GM23248 (cell line): ENCODE data around the gene IQCF5. TPM values are rescaled to one million over a fixed set of nuclear protein-coding genes. Genes with fewer than 3 reads are reported as not detected.
"Not testable (repeated sequence)": the region's sequence is repeated elsewhere in the genome, so short reads cannot be mapped to it uniquely, and the experiment has no call there.

Experiments
- DNase-seq: peaks from one replicate; pipeline ENCODE4 v3.0.0-alpha.2; 2015
- H2AFZ ChIP-seq: fragments of 200-600 bp; sonication (generic); 2 replicates; pipeline ENCODE4 v1.6.1; 2016; ENCODE audit warnings: antibody characterized with exemption
- H3F3A ChIP-seq: fragments of 200-600 bp; sonication (generic); 2 replicates; pipeline ENCODE4 v1.6.1; 2016; ENCODE audit warnings: mild to moderate bottlenecking, antibody characterized with exemption, mixed run types; ENCODE audit not compliant: insufficient read depth
- H3K27ac ChIP-seq: fragments of 200-600 bp; sonication (generic); 2 replicates; pipeline ENCODE4 v1.5.1; 2016; ENCODE audit warnings: mild to moderate bottlenecking
- H3K27me3 ChIP-seq: fragments of 200-600 bp; sonication (generic); replicated peaks from 2 replicates; pipeline ENCODE4 v1.6.1; 2016; ENCODE audit warnings: mild to moderate bottlenecking; ENCODE audit not compliant: insufficient read depth
- H3K36me3 ChIP-seq: fragments of 200-600 bp; sonication (generic); 2 replicates; pipeline ENCODE4 v1.6.1; 2016; ENCODE audit warnings: low read depth, mild to moderate bottlenecking
- H3K4me1 ChIP-seq: fragments of 200-600 bp; sonication (generic); 2 replicates; pipeline ENCODE4 v1.6.1; 2016; ENCODE audit warnings: mild to moderate bottlenecking; ENCODE audit not compliant: insufficient read depth
- H3K4me2 ChIP-seq: fragments of 200-600 bp; sonication (generic); one replicate; pipeline ENCODE4 v1.6.1; 2016; ENCODE audit warnings: mild to moderate bottlenecking; ENCODE audit not compliant: unreplicated experiment
- H3K4me3 ChIP-seq: fragments of 200-600 bp; sonication (generic); 2 replicates; pipeline ENCODE4 v1.5.1; 2016; ENCODE audit warnings: mild to moderate bottlenecking
- H3K79me2 ChIP-seq: fragments of 200-600 bp; sonication (generic); 2 replicates; pipeline ENCODE4 v1.6.1; 2016; ENCODE audit warnings: mild to moderate bottlenecking; ENCODE audit not compliant: insufficient read depth
- H3K9ac ChIP-seq: fragments of 200-600 bp; sonication (generic); 2 replicates; pipeline ENCODE4 v1.6.1; 2016; ENCODE audit warnings: mild to moderate bottlenecking
- H3K9me2 ChIP-seq: fragments of 200-600 bp; sonication (generic); 2 replicates; pipeline ENCODE4 v1.6.1; 2016; ENCODE audit warnings: mixed run types, mild to moderate bottlenecking, moderate library complexity; ENCODE audit not compliant: insufficient read depth
- H3K9me3 ChIP-seq: fragments of 200-600 bp; sonication (generic); one replicate; pipeline ENCODE4 v1.6.1; 2017; ENCODE audit warnings: low read depth
- H4K20me1 ChIP-seq: fragments of 200-600 bp; sonication (generic); 2 replicates; pipeline ENCODE4 v1.6.0; 2016; ENCODE audit not compliant: insufficient read depth
- EZH2 ChIP-seq: fragments of 200-600 bp; sonication (generic); IDR thresholded peaks from 2 replicates; pipeline ENCODE4 v1.6.1; 2018; ENCODE audit warnings: antibody characterized with exemption, mild to moderate bottlenecking; ENCODE audit not compliant: insufficient read depth, poor library complexity, severe bottlenecking
- EZH2phosphoT487 ChIP-seq: fragments of 200-600 bp; sonication (generic); IDR thresholded peaks from 2 replicates; pipeline ENCODE4 v1.6.1; 2018; ENCODE audit warnings: antibody characterized with exemption, moderate library complexity, mild to moderate bottlenecking, low read depth; ENCODE audit not compliant: insufficient read depth
- WGBS, 2 experiments: methylation state at CpG; one replicate each; pipeline ENCODE4 v1.1.6; 2015 to 2017; ENCODE audit warnings: low lambda C conversion rate in 2 of 2, low coverage in 1 of 2; ENCODE audit errors: missing lambda C conversion rate in 2 of 2; 5-methylcytosine and 5-hydroxymethylcytosine counted together
- in situ Hi-C: fragments of 300-500 bp; cut with MboI; formaldehyde crosslinking; loops from 2 replicates; pipeline ENCODE4 v1.15.0; 2020
- polyA plus RNA-seq: library from polyadenylated mRNA; unstranded; fragments of >200 nt; fragmentation: Nextera tagmentation; extraction: Ambion mirVana; gene quantifications from 2 replicates; pipeline ENCODE4 v1.2.1, GENCODE V29; 2016
- total RNA-seq: library from RNA; depleted of rRNA; stranded (reverse); fragments of >200 nt; shearing (Covaris generic); gene quantifications from 2 replicates; pipeline ENCODE4 v1.2.3, GENCODE V29; 2014

IQCF5 gene
- total and polyA plus RNA-seq, 2 experiments from 2014 or later: not detected

GRCh38 chr3:51904034-51904823 lies 28.8 kb upstream of the IQCF5 start:
- Histone ChIP-seq H3F3A (no peaks in the 10 kb centered on the region), H3K79me2 (no peaks in the 10 kb centered on the region), H3K36me3 (no peaks in the 10 kb centered on the region), H3K9ac (no peak overlapping the region), H4K20me1 (no peaks in the 10 kb centered on the region), H3K4me1 (no peaks in the 10 kb centered on the region), H3K4me3 (no peak overlapping the region), H3K9me2 (no peaks in the 10 kb centered on the region), H3K4me2 (no peak overlapping the region), H3K27ac (no peak overlapping the region), H2AFZ (no peak overlapping the region), H3K27me3 (no peaks in the 10 kb centered on the region; the same call in 1 of the 2 replicates), H3K9me3 (no peaks in the 10 kb centered on the region)
- no peak for DNase-seq
- in situ Hi-C loops: no loop called here
- no peak for TF ChIP-seq EZH2phosphoT487
- no peak for TF ChIP-seq EZH2
- 46 to 54% methylated on average over 2 of the region's 2 CpGs for WGBS, 2 experiments

DNA sequence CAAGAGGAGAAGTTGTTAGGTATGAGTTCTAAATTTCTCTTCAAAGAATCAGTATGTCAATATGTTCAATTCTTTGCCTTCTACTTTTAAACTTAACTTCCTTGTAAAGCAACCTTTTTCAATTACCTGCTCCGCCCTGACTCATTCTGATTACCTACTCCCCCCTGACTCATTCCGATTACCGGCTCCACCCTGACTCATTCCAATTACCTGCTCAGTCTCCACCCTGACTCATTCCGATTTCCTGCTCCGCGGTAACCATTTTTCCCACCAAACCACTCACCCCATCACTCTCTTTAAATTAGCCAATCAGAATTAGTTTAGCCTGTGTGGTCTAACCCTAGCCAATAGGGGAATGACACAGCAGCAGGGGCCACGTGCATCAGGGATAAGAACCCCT lies 27.0 kb upstream of the IQCF5 start:
- H3F3A ChIP-seq, H3K4me3 ChIP-seq, in situ Hi-C loops, H3K27me3 ChIP-seq, H2AFZ ChIP-seq, H3K9me3 ChIP-seq, H3K79me2 ChIP-seq, H3K27ac ChIP-seq, H3K4me2 ChIP-seq, DNase-seq, H3K9me2 ChIP-seq, H3K4me1 ChIP-seq, H3K9ac ChIP-seq, H3K36me3 ChIP-seq, H4K20me1 ChIP-seq: not testable (repeated sequence)
- 47 to 49% methylated on average over 7 of the region's 7 CpGs for WGBS, 2 experiments

- H3K4me3 ChIP-seq, H3F3A ChIP-seq, H3K79me2 ChIP-seq, H3K4me2 ChIP-seq, H3K9me2 ChIP-seq, H3K9me3 ChIP-seq, H3K9ac ChIP-seq, H3K4me1 ChIP-seq, DNase-seq, H3K27ac ChIP-seq, H3K27me3 ChIP-seq, H4K20me1 ChIP-seq, H2AFZ ChIP-seq, H3K36me3 ChIP-seq, in situ Hi-C loops: not testable (repeated sequence)
- 50 to 52% methylated on average over 7 of the region's 7 CpGs for WGBS, 2 experiments
Measured at GRCh38 chr3:51900043-51900442, 24.6 kb upstream of the IQCF5 start.

DNA sequence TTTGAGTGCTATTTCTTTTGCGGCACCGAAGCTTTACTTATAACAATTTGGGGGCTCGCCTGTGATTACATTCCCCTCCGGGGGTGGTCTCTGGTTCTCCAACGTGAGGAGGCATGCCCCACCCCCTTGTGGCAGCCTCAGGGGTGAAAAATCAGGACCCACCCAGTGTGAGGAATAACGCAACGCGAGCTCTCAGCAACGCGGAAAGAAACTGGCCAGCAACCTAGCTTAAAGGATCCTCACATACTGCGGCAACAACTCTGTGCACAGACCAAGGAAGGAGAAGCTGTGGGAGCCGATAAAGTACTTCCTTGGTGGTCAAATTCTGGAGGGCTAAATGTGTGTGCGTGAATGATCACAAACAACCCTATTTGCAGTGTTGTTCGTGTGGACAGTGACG lies 22.0 kb upstream of the IQCF5 start:
- no peak for TF ChIP-seq EZH2phosphoT487
- no peak for TF ChIP-seq EZH2
- Histone ChIP-seq H3K79me2 (no peaks in the 10 kb centered on the region), H3K4me3 (no peak overlapping the region), H3K9me2 (no peaks in the 10 kb centered on the region), H3K27ac (no peak overlapping the region), H2AFZ (no peak overlapping the region), H3K27me3 (peaks cover 4% of the 10 kb centered on the region; the same call in 1 of the 2 replicates), H3K36me3 (no peaks in the 10 kb centered on the region), H4K20me1 (no peaks in the 10 kb centered on the region), H3K9ac (no peak overlapping the region), H3F3A (no peaks in the 10 kb centered on the region), H3K9me3 (no peaks in the 10 kb centered on the region), H3K4me1 (no peaks in the 10 kb centered on the region), H3K4me2 (no peak overlapping the region)
- DNase-seq: no peak
- in situ Hi-C loops: no loop called here
- 80 to 81% methylated on average over 15 of the region's 15 CpGs for WGBS, 2 experiments
